NT2/D1 (cell line): Measurements from ENCODE around the gene MSRB3.

ENCODE experiments used
- DNase-seq: peaks from one replicate; pipeline ENCODE4 v3.0.0-alpha.2; 2011; ENCODE audit warnings: low read depth, low spot score
- H3K27me3 ChIP-seq: 2 replicates; pipeline ENCODE4 v1.6.0; 2011; ENCODE audit warnings: mild to moderate bottlenecking; ENCODE audit not compliant: insufficient read length, insufficient read depth
- H3K36me3 ChIP-seq: 2 replicates; pipeline ENCODE4 v1.6.1; 2011; ENCODE audit warnings: mild to moderate bottlenecking, low read length, mixed read lengths; ENCODE audit not compliant: insufficient read depth, insufficient read length
- H3K4me1 ChIP-seq: 2 replicates; pipeline ENCODE4 v1.5.1; 2011; ENCODE audit not compliant: insufficient read depth, insufficient read length
- H3K4me3 ChIP-seq: 2 replicates; pipeline ENCODE4 v1.5.1; 2011; ENCODE audit warnings: low read depth; ENCODE audit not compliant: insufficient read length
- H3K9ac ChIP-seq: 2 replicates; pipeline ENCODE4 v1.6.0; 2011; ENCODE audit warnings: low read depth; ENCODE audit not compliant: insufficient read length
- H3K9me3 ChIP-seq: 2 replicates; pipeline ENCODE4 v1.5.1; 2011; ENCODE audit warnings: mild to moderate bottlenecking, low read length; ENCODE audit not compliant: insufficient read depth
- SUZ12 ChIP-seq: IDR thresholded peaks from 2 replicates; pipeline ENCODE4 v1.6.1; 2011; ENCODE audit not compliant: insufficient read length, insufficient read depth; ENCODE audit errors: extremely low read depth
- YY1 ChIP-seq: IDR thresholded peaks from 2 replicates; pipeline ENCODE4 v1.6.1; 2011; ENCODE audit not compliant: insufficient read length, insufficient read depth
- ZNF274 ChIP-seq: IDR thresholded peaks from 2 replicates; pipeline ENCODE4 v1.6.1; 2011; ENCODE audit warnings: mild to moderate bottlenecking, low read depth, low read length

Gene MSRB3

GRCh38 chr12:65492998-65493912, 214.8 kb downstream of the MSRB3 start:
- H3K9ac ChIP-seq = no peak overlapping the region
- no peak for DNase-seq
- H3K9me3 ChIP-seq = no peaks in the 10 kb centered on the region

GRCh38 chr12:65493913-65494245, 215.4 kb downstream of the MSRB3 start:
- no peaks in the 10 kb centered on the region for H3K27me3 ChIP-seq
- H3K9ac ChIP-seq = no peak overlapping the region
- no peaks in the 10 kb centered on the region for H3K9me3 ChIP-seq
- TF ChIP-seq ZNF274 (no peak), YY1 (no peak)
- H3K4me1 ChIP-seq = no peaks in the 10 kb centered on the region
- no peak for DNase-seq
- H3K36me3 ChIP-seq = no peaks in the 10 kb centered on the region
- no peak overlapping the region for H3K4me3 ChIP-seq

More at GRCh38 chr12:65492998-65493912, 214.8 kb downstream of the MSRB3 start:
- TF ChIP-seq YY1 (no peak), ZNF274 (no peak), SUZ12 (no peak)
- H3K27me3 ChIP-seq = no peaks in the 10 kb centered on the region
- no peaks in the 10 kb centered on the region for H3K36me3 ChIP-seq
- no peaks in the 10 kb centered on the region for H3K4me1 ChIP-seq
- H3K4me3 ChIP-seq = no peak overlapping the region

GRCh38 chr12:65494537-65494936, 216.1 kb downstream of the MSRB3 start:
- Histone ChIP-seq H3K9ac (no peak overlapping the region), H3K4me3 (no peak overlapping the region), H3K36me3 (no peaks in the 10 kb centered on the region), H3K9me3 (no peaks in the 10 kb centered on the region), H3K27me3 (no peaks in the 10 kb centered on the region), H3K4me1 (no peaks in the 10 kb centered on the region)
- TF ChIP-seq YY1 (no peak), SUZ12 (no peak), ZNF274 (no peak)
- DNase-seq = no peak

GRCh38 chr12:65495233-65495632, 216.8 kb downstream of the MSRB3 start:
- no peak overlapping the region for H3K4me3 ChIP-seq
- no peak for DNase-seq
- H3K9me3 ChIP-seq = no peaks in the 10 kb centered on the region
- TF ChIP-seq SUZ12 = no peak
- no peak for TF ChIP-seq YY1
- TF ChIP-seq ZNF274 = no peak
- no peaks in the 10 kb centered on the region for H3K36me3 ChIP-seq
- H3K9ac ChIP-seq = no peak overlapping the region
- no peaks in the 10 kb centered on the region for H3K27me3 ChIP-seq
- H3K4me1 ChIP-seq = no peaks in the 10 kb centered on the region

GRCh38 chr12:65496617-65497016, 218.1 kb downstream of the MSRB3 start:
- Histone ChIP-seq H3K9ac (no peak overlapping the region), H3K4me3 (no peak overlapping the region), H3K36me3 (no peaks in the 10 kb centered on the region), H3K4me1 (no peaks in the 10 kb centered on the region), H3K9me3 (no peaks in the 10 kb centered on the region), H3K27me3 (no peaks in the 10 kb centered on the region)
- DNase-seq = no peak
- TF ChIP-seq ZNF274 = no peak
- no peak for TF ChIP-seq SUZ12

GRCh38 chr12:65497660-65498059, 219.2 kb downstream of the MSRB3 start:
- Histone ChIP-seq H3K4me1 (no peaks in the 10 kb centered on the region), H3K4me3 (no peak overlapping the region), H3K27me3 (no peaks in the 10 kb centered on the region), H3K9me3 (no peaks in the 10 kb centered on the region), H3K9ac (no peak overlapping the region), H3K36me3 (no peaks in the 10 kb centered on the region)
- no peak for DNase-seq
- TF ChIP-seq ZNF274 (no peak), SUZ12 (no peak), YY1 (no peak)

- Histone ChIP-seq H3K36me3 (no peaks in the 10 kb centered on the region), H3K9ac (no peak overlapping the region), H3K4me1 (no peaks in the 10 kb centered on the region), H3K4me3 (no peak overlapping the region), H3K9me3 (no peaks in the 10 kb centered on the region), H3K27me3 (no peaks in the 10 kb centered on the region)
- TF ChIP-seq SUZ12 = no peak
- TF ChIP-seq ZNF274 = no peak
- no peak for DNase-seq
These were observed 220.7 kb downstream of the MSRB3 start for GRCh38 chr12:65499167-65499566.
